Transverse colon (tissue), 4 donors: ENCODE data around the gene SPEM1. TPM values are rescaled to one million over a fixed set of nuclear protein-coding genes. Genes with fewer than 3 reads are reported as not detected.

ENCODE experiments used
- DNase-seq: peaks from one replicate; pipeline ENCODE4 v3.0.0-alpha.2; 2019
- H3K27ac ChIP-seq, 4 donors: fragments of 200-600 bp; sonication (generic); 2 replicates each; pipeline ENCODE4 v1.5.1; 2016 to 2018; ENCODE audit warnings: inconsistent platforms in 4 of 4
- H3K27me3 ChIP-seq: fragments of 200-600 bp; sonication (generic); 2 replicates; pipeline ENCODE4 v1.5.1; 2017; ENCODE audit warnings: inconsistent platforms
- H3K36me3 ChIP-seq, 4 donors: fragments of 200-600 bp; sonication (generic); 2 replicates each; pipeline ENCODE4 v1.5.1; 2017 to 2019; ENCODE audit warnings: inconsistent platforms in 4 of 4
- H3K4me1 ChIP-seq, 4 donors: fragments of 200-600 bp; sonication (generic); 2 replicates each; pipeline ENCODE4 v1.5.1; 2017 to 2020; ENCODE audit warnings: inconsistent platforms in 4 of 4
- H3K4me3 ChIP-seq, 4 donors: fragments of 200-600 bp; sonication (generic); 1 replicate in 1 of 4; 2 replicates in 3 of 4; pipeline versions ENCODE4 v1.5.1 to v1.6.1; 2017 to 2019; ENCODE audit warnings: inconsistent platforms in 4 of 4
- H3K9me3 ChIP-seq, 2 donors: fragments of 200-600 bp; sonication (generic); 2 replicates each; pipeline ENCODE4 v1.5.1; 2017 to 2019; ENCODE audit warnings: inconsistent platforms in 2 of 2
- EP300 ChIP-seq: sonication (generic); formaldehyde crosslinking; IDR thresholded peaks from one replicate; pipeline ENCODE4 v1.6.1; 2017; ENCODE audit warnings: antibody characterized with exemption, low read depth
- POLR2A ChIP-seq: fragments of 450-650 bp; IDR thresholded peaks from one replicate; pipeline ENCODE4 v1.6.1; 2016; ENCODE audit warnings: antibody characterized with exemption, mild to moderate bottlenecking, moderate library complexity
- POLR2AphosphoS5 ChIP-seq, 3 donors: sonication (generic); formaldehyde crosslinking; IDR thresholded peaks; one replicate each; pipeline ENCODE4 v1.6.1; 2016; ENCODE audit warnings: antibody characterized with exemption in 3 of 3
- WGBS, 2 donors: methylation state at CpG; one replicate each; pipeline ENCODE4 v1.1.5; 2018; ENCODE audit warnings: low coverage in 1 of 2; 5-methylcytosine and 5-hydroxymethylcytosine counted together
- in situ Hi-C, 4 donors: fragments of 200-750 bp; cut with MboI; loops; one replicate each; pipeline versions ENCODE4 v1.15.0 to v1.15.1; 2017; ENCODE audit warnings: low sequenced_read_pairs in 3 of 4, low pct_ligation_motif_present in 1 of 4, low pct_unique_long_range_greater_than_20kb in 1 of 4
- intact Hi-C: fragments of 100-400 bp; cut with DNase I; formaldehyde crosslinking; loops from one replicate; pipeline ENCODE4 v1.15.1; 2023; ENCODE audit warnings: low total_unique reads
- total RNA-seq, 4 donors: library from RNA; depleted of rRNA; stranded (reverse); fragments of >200 nt; gene quantifications; one replicate each; pipeline ENCODE4 v1.1.0, GENCODE V29; 2016
- TF ChIP-seq, protein P1 (sequence below), 5 experiments: fragments of 200-600 bp in 3 of 5; fragments of 450-650 bp in 2 of 5; sonication (generic) in 3 of 5; IDR thresholded peaks; 1 replicate in 2 of 5; 2 replicates in 3 of 5; pipeline ENCODE4 v1.5.1; 2016 to 2017; ENCODE audit warnings: antibody characterized with exemption in 5 of 5, inconsistent platforms in 3 of 5, mild to moderate bottlenecking in 2 of 5, moderate library complexity in 1 of 5

The SPEM1 gene
- total RNA-seq, 4 donors from 2014 or later = not detected

GRCh38 chr17:7438656-7439460 is 18.7 kb downstream of the SPEM1 start:
- Histone ChIP-seq H3K27ac (no peak overlapping the region), H3K27me3 (peaks cover 44% of the 10 kb centered on the region), H3K9me3 (no peaks in the 10 kb centered on the region), H3K36me3 (no peaks in the 10 kb centered on the region), H3K4me3 (peak overlapping the region in 1 of 4 donors; percentile 79), H3K4me1 (peaks cover 26 to 51% (median 43%) of the 10 kb centered on the region in 4 donors)
- in situ Hi-C loops (loop anchor here in 2 of 4 donors (10.0 kb wide), 2 partner anchors 74 to 84 kb away; partner anchors contain the start of genes KCTD11 (in 1 of the 2) and TMEM95 (in 1 of the 2)), intact Hi-C loops (loop anchor here (2.0 kb wide), 1 partner anchor 46 kb away; the partner anchor contains the start of gene POLR2A)
- WGBS, 2 donors = 57 to 67% methylated on average over 6 to 11 of the region's 11 CpGs
- TF ChIP-seq, protein P1, sequence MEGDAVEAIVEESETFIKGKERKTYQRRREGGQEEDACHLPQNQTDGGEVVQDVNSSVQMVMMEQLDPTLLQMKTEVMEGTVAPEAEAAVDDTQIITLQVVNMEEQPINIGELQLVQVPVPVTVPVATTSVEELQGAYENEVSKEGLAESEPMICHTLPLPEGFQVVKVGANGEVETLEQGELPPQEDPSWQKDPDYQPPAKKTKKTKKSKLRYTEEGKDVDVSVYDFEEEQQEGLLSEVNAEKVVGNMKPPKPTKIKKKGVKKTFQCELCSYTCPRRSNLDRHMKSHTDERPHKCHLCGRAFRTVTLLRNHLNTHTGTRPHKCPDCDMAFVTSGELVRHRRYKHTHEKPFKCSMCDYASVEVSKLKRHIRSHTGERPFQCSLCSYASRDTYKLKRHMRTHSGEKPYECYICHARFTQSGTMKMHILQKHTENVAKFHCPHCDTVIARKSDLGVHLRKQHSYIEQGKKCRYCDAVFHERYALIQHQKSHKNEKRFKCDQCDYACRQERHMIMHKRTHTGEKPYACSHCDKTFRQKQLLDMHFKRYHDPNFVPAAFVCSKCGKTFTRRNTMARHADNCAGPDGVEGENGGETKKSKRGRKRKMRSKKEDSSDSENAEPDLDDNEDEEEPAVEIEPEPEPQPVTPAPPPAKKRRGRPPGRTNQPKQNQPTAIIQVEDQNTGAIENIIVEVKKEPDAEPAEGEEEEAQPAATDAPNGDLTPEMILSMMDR (IDR thresholded peaks at IDR 0.05) = no peak
- TF ChIP-seq EP300 = no peak
- TF ChIP-seq POLR2AphosphoS5 (IDR thresholded peaks at IDR 0.05) = no peak
- TF ChIP-seq POLR2A = no peak
- DNase-seq = no peak

DNA sequence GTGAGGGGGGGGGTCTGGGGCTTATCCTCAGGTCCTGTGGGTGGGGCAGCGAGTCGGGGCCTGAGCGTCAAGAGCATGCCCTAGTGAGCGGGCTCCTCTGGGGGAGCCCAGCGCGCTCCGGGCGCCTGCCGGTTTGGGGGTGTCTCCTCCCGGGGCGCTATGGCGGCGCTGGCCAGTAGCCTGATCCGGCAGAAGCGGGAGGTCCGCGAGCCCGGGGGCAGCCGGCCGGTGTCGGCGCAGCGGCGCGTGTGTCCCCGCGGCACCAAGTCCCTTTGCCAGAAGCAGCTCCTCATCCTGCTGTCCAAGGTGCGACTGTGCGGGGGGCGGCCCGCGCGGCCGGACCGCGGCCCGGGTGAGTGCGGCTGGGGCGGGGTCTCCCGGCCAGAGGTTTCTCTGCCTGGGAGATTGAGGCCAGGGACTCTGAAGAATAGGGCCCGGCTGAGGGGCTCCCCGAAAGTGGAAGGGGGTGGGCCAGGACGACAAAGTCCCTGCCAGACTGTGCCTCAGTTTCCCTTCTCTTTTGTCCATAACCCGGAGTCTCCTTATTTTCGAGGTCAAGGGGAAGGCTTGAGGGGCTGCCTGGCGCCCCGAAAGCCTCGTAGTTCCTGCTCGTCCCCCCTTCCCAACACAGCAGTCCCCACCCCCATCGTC is 19.5 kb downstream of the SPEM1 start, which contains the start of gene FGF11:
TSS of gene FGF11 (plus strand) at position 51 of the 651 bp plus-strand sequence. CDS start at position 160, 109 bp downstream.
- H3K36me3 ChIP-seq = no peaks in the 10 kb centered on the region

DNA sequence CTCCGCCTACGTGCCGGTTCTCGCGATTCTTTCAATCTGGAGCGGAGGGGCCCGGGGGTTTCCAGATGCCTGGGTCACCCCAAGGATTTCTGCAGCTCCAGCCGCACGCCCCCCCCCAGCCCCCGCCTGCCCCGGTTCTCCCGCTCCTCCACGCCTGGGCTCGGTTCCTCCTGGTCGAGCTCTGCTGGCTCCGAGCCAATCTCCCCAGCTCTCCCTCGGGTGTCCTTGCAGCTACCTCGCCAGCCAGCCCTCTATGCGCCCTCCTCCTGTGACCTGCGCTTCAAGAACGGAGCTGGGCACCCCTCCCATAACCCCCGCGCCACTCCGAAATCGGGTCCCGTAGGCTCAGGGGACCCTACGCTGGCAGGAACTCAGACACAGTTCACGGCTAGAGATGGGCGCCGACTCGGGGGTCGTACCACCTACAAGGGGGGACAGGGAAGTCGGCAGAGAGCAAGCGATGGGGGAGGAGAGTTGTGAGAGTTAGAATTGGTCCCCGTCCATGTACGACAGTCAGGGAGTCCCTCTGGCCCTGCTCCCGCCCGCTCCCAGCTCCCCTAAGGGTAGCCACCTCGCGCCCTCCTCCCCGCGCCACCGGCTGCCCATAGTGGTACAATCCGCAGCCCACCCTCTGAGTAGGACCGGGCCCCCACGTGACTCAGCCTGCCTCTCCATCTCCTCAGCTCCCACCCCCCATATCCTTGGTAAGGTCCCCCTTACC is 20.1 kb downstream of the SPEM1 start:
- Histone ChIP-seq H3K4me1 (peaks cover 26 to 56% (median 45%) of the 10 kb centered on the region in 4 donors), H3K9me3 (no peaks in the 10 kb centered on the region), H3K4me3 (peak overlapping the region in 3 of 4 donors; percentile 11 to 44 (median 28)), H3K27me3 (peaks cover 50% of the 10 kb centered on the region), H3K27ac (no peak overlapping the region), H3K36me3 (no peaks in the 10 kb centered on the region)
- intact Hi-C loops (no loop called here), in situ Hi-C loops (no loop called here)
- 0 to 3% methylated on average over 1 to 43 of the region's 46 CpGs for WGBS, 2 donors
- DNase-seq = peak; percentile 67
- TF ChIP-seq EP300 (no peak), POLR2A (no peak), POLR2AphosphoS5 (IDR thresholded peaks at IDR 0.05) (no peak)
- TF ChIP-seq, protein P1 (IDR thresholded peaks at IDR 0.05) = no peak

More for the DNA sequence above, 19.5 kb downstream of the SPEM1 start, which contains the start of gene FGF11:
- no peak for DNase-seq
- in situ Hi-C loops = loop anchor here in 2 of 4 donors (10.0 kb wide), 2 partner anchors 75 to 85 kb away; partner anchors contain the start of genes KCTD11 (in 1 of the 2) and TMEM95 (in 1 of the 2)
- Histone ChIP-seq H3K27ac (no peak within 1 kb of the TSS), H3K9me3 (no peaks in the 10 kb centered on the region), H3K4me3 (peak within 1 kb of the TSS in 3 of 4 donors; percentile 11 to 79 (median 28)), H3K27me3 (peaks cover 44% of the 10 kb centered on the region), H3K4me1 (peaks cover 26 to 51% (median 44%) of the 10 kb centered on the region in 4 donors)
- TF ChIP-seq, protein P1 (IDR thresholded peaks at IDR 0.05) = no peak
- TF ChIP-seq EP300 (no peak), POLR2AphosphoS5 (IDR thresholded peaks at IDR 0.05) (no peak), POLR2A (no peak)
- intact Hi-C loops = loop anchor here (2.0 kb wide), 1 partner anchor 45 kb away; the partner anchor contains the start of gene POLR2A
- WGBS, 2 donors = 0 to 2% methylated on average over 7 to 17 of the region's 50 CpGs
